ENCODE results near the gene TEX11. TPM values are rescaled to one million over a fixed set of nuclear protein-coding genes. Genes with fewer than 3 reads are reported as not detected.

Gene TEX11
- polyA plus RNA-seq, 1 of the 3 experiments (the other 2 are of a cell fraction) = not detected

GRCh38 chrX:70481471-70482270 lies 426.8 kb downstream of the TEX11 start:
- Histone ChIP-seq H2AFZ (ENCODE audit: low read depth) (no peak overlapping the region), H3K36me3 (replicated peaks in 1 of 2; ENCODE audit: control insufficient read depth in 1 of 2, insufficient read depth in 2 of 2, low read length in 1 of 2) (peaks cover 0 to 3% of the 10 kb centered on the region in 2 experiments), H3K4me3 (ENCODE audit: low read depth in 2 of 2, low read length in 1 of 2) (no peak overlapping the region), H4K20me1 (ENCODE audit: insufficient read depth) (no peaks in the 10 kb centered on the region), H3K9me3 (no peaks in the 10 kb centered on the region), H3F3A (replicated peaks; ENCODE audit: insufficient read depth) (peaks cover 10% of the 10 kb centered on the region), H3K4me1 (ENCODE audit: control insufficient read depth in 1 of 2, insufficient read depth in 2 of 2, low read depth in 1 of 2, low read length in 1 of 2) (peaks cover 0 to 16% of the 10 kb centered on the region in 2 experiments; a peak in 3 of 4 replicates), H3K4me2 (peak overlapping the region; percentile 65; the same call in 1 of the 2 replicates), H3K9me2 (no peaks in the 10 kb centered on the region), H3K27me3 (ENCODE audit: insufficient read depth) (no peaks in the 10 kb centered on the region), H3K27ac (ENCODE audit: low read depth in 2 of 2, low read length in 1 of 2) (peak overlapping the region in 1 of 2 experiments; percentile 90; a peak in 1 of 4 replicates), H3K79me2 (ENCODE audit: insufficient read depth) (no peaks in the 10 kb centered on the region), H3K9ac (no peak overlapping the region)
- WGBS (ENCODE audit: low lambda C conversion rate) = 56% methylated on average over 8 of the region's 8 CpGs
- POLR2A ChIA-PET = no interaction called here
- CTCF ChIA-PET = interaction anchor here (0.8 to 1.5 kb wide), 3 partner anchors 25 to 184 kb away, joined by 3 to 4 read pairs (median 4); no protein-coding TSS in a partner anchor
- DNase-seq = no peak
- TF ChIP-seq RFX5 (IDR thresholded peaks at IDR 0.05; ENCODE audit: low read length) = no peak
- no peak for TF ChIP-seq SIN3A (IDR thresholded peaks at IDR 0.05; ENCODE audit: borderline replicate concordance, low read depth, low read length)
- no peak for TF ChIP-seq JUND (IDR thresholded peaks at IDR 0.05)
- no peak for TF ChIP-seq RAD21 (IDR thresholded peaks at IDR 0.05; ENCODE audit: low read length)
- no peak for TF ChIP-seq RXRA (IDR thresholded peaks at IDR 0.05; ENCODE audit: borderline replicate concordance, low read depth)
- TF ChIP-seq MXI1 (IDR thresholded peaks at IDR 0.05; ENCODE audit: low read depth, low read length) = no peak

- Histone ChIP-seq H4K20me1 (ENCODE audit: insufficient read depth) (no peaks in the 10 kb centered on the region), H3K36me3 (replicated peaks in 1 of 2; ENCODE audit: control insufficient read depth in 1 of 2, insufficient read depth in 2 of 2, low read length in 1 of 2) (peaks cover 0 to 3% of the 10 kb centered on the region in 2 experiments), H3K9me2 (no peaks in the 10 kb centered on the region), H3K9ac (no peak overlapping the region), H3K4me1 (ENCODE audit: control insufficient read depth in 1 of 2, insufficient read depth in 2 of 2, low read depth in 1 of 2, low read length in 1 of 2) (peaks cover 0 to 20% of the 10 kb centered on the region in 2 experiments; a peak in 3 of 4 replicates), H3K4me3 (ENCODE audit: low read depth in 2 of 2, low read length in 1 of 2) (no peak overlapping the region; a peak in 1 of 4 replicates), H3K9me3 (no peaks in the 10 kb centered on the region), H3F3A (replicated peaks; ENCODE audit: insufficient read depth) (peaks cover 10% of the 10 kb centered on the region), H2AFZ (ENCODE audit: low read depth) (no peak overlapping the region), H3K4me2 (peak overlapping the region; percentile 65; the same call in 1 of the 2 replicates), H3K27ac (ENCODE audit: low read depth in 2 of 2, low read length in 1 of 2) (peak overlapping the region in 1 of 2 experiments; percentile 90; a peak in 2 of 4 replicates), H3K27me3 (ENCODE audit: insufficient read depth) (no peaks in the 10 kb centered on the region), H3K79me2 (ENCODE audit: insufficient read depth) (no peaks in the 10 kb centered on the region)
- ChIA-PET POLR2A (no interaction called here), CTCF (interaction anchor here (1.5 kb wide), 1 partner anchor 185 kb away, joined by 3 read pairs; no protein-coding TSS in a partner anchor)
- DNase-seq = no peak
- 74% methylated on average over 9 of the region's 9 CpGs for WGBS (ENCODE audit: low lambda C conversion rate)
- TF ChIP-seq CTCF (IDR thresholded peaks at IDR 0.05) = no peak
- no peak for TF ChIP-seq IRF3 (IDR thresholded peaks at IDR 0.05; ENCODE audit: low read depth, low read length)
- no peak for TF ChIP-seq RFX5 (IDR thresholded peaks at IDR 0.05; ENCODE audit: low read length)
- TF ChIP-seq MAX (IDR thresholded peaks at IDR 0.05; ENCODE audit: low read depth) = no peak
- TF ChIP-seq TAF1 (IDR thresholded peaks at IDR 0.05; ENCODE audit: borderline replicate concordance, low read depth, low read length) = no peak
- no peak for TF ChIP-seq SMC3 (IDR thresholded peaks at IDR 0.05; ENCODE audit: low read depth, low read length)
- no peak for TF ChIP-seq FOXM1 (IDR thresholded peaks at IDR 0.05; ENCODE audit: low read depth)
- TF ChIP-seq ELF1 (IDR thresholded peaks at IDR 0.05) = no peak
- no peak for TF ChIP-seq REST (IDR thresholded peaks at IDR 0.05; ENCODE audit: low read depth, low read length)
- no peak for TF ChIP-seq FOSL2 (IDR thresholded peaks at IDR 0.05; ENCODE audit: borderline replicate concordance, low read depth)
- no peak for TF ChIP-seq NRF1 (IDR thresholded peaks at IDR 0.05; ENCODE audit: low read depth, low read length)
- TF ChIP-seq YY1 (IDR thresholded peaks at IDR 0.05; ENCODE audit: low read depth) = no peak
- TF ChIP-seq GABPA (IDR thresholded peaks at IDR 0.05; ENCODE audit: low read depth) = no peak
Measured at GRCh38 chrX:70480660-70481018, 427.9 kb downstream of the TEX11 start.
